HL-60/S4 (cell line): ENCODE data around the gene IL9.

Experiments
- in situ Hi-C: fragments of 300-500 bp; cut with MboI; formaldehyde crosslinking; loops from 2 replicates; pipeline ENCODE4 v1.14.3; 2022; ENCODE audit warnings: low sequenced_read_pairs

Gene IL9

DNA sequence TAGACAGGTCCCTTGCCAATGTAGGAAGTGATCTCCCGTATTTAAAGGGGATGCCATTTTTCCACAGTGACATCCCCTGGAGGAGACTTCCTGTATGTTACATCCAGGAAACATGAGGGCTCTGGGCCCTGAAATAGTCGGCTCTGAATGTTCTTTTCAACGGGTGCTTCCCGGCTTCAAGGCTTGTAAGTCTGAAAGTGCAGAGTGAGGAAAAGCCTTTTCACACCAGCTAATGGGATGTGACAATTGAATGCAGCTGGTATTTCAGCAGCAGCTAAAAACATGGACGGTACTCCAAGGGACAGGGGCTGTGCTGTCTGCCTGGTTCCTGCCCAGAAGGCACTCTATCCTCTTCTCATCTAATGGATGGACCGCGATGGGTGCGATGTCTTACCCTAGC, 1.4 kb downstream of the IL9 start:
- in situ Hi-C loops: loop anchor here (25.0 kb wide), 1 partner anchor 318 kb away; no protein-coding TSS in a partner anchor

DNA sequence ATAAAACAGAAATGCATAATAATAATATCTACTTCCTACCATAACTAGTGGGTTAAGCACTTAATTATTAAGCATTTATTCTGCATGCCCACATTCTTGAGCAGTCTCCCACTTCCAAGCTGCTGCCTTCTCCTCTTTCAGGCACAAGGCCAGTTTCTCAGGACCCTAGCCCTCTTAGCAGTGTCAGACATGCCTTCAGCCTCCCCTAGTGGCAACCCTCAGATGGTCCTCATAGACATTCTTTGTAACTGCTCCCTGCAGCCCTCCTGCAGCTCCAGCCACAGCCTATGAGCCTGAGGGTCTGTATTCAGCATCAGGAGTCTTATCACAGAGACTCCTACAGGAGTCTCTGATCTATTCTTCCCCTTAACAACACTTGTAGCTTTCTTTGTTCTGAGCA, 3.9 kb downstream of the IL9 start:
- in situ Hi-C loops: loop anchor here (25.0 kb wide), 1 partner anchor 321 kb away; no protein-coding TSS in a partner anchor

DNA sequence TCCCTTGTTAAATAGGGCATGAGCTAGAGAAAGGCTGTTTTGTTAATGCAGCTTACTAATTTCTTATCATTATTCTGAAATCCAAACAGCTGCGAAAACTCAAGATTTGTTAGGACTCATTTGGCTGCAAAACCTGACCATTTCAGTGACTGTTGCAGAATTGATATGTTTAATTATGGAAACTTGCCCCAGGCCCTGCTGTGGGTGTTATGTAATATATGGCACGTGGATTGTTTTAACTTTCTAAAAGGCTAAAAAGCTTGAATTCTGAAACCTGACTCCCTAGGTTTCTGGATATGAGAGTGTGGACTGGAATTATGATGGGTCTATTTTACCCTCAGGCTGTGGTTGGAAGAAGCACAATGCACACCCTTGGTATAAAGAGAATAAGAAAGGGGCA, 4.4 kb downstream of the IL9 start:
- in situ Hi-C loops: loop anchor here (25.0 kb wide), 1 partner anchor 321 kb away; no protein-coding TSS in a partner anchor

DNA sequence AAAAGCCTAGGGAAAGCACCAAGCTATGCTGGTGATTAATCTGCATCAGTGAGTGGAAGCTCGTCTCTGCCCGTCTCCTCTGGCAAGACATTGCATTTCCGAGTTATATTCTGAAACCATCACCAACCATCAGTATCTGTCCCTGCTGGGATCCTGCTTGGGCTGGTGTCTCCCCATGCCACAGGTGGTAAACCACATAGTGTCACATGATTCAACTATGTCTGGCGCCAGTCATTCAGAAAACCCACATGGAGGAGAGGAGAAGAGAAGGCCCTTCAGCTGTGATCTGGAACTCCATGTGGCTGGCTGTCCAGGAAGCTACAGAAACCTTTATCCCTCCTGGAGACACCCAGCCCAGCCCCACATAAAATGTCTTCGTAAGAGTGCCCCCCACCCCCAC, 4.8 kb downstream of the IL9 start:
- in situ Hi-C loops: loop anchor here (25.0 kb wide), 1 partner anchor 321 kb away; no protein-coding TSS in a partner anchor

DNA sequence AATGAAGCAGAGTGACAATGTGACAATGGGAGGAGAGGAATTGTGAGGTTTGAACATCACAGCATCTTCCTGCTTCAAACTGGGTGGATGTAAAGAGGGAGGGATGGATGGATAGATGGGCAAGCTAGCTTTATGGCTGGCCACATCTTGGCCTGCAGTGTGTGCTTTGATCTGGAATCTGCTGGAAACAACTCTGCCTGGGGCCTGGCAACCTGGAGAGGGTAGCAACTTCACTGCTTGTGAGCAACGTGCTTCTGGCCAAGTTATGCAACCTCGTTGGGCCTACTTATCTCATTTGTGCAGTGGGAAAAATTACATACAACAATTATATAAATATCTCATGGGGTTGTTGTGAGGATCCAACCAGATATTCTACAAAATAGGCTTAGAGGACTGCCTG, 5.3 kb downstream of the IL9 start:
- in situ Hi-C loops: loop anchor here (25.0 kb wide), 1 partner anchor 322 kb away; no protein-coding TSS in a partner anchor

DNA sequence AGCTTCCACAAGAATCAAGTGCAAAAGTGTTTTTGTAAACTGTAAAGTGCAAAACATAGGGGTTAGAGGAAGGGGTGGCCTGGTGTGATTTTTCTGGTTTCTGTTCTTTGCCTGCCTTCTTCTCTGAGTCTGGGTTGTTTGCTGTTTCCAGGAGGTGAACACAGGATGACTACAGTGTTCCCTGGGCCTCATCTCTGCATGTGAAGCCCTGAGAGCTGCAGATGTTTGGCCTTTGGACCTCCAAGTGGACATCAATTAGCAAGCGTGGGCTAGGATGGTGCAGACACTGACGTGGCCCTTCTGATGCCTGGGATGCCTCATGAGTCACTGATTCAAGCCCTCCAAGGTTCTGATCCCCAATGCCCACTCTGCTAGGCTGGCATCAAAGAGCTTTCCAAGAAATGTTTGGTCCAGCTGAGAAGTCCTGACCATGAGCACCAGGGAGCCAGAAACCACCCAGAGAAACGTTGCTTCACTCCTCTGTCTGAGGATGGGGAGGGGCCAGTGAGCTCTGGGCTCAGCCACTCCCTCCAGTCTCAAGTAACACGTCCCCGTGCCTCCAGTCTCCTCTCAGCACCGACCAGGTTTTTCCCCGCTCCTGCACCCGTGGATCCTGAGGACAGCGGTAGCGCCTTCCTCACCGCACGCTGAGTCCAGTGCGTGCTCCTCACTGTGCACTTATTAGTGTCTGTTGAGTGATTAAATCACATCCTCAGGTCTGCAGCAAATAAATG, 7.6 kb downstream of the IL9 start:
- in situ Hi-C loops: loop anchor here (25.0 kb wide), 1 partner anchor 324 kb away; no protein-coding TSS in a partner anchor

DNA sequence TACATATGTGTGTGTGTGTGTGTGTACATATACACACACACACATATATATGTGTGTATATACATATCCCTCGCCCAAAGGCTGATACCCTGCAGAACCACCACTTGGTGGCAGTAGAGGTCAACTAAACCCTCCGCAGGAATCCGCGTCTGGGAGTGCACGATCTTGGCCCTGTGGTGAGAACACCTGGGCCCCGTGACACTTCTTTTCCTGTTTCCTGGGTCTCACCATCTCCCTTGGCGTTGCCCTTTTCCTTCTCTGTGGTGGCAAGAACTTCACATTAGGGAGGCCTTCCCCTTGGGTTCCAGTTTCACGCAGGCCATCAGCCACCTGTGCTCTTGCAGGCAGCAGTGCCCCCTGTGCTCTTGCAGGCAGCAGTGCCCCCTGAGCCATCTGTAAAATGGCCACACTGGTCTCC, 8.2 kb downstream of the IL9 start:
- in situ Hi-C loops: loop anchor here (25.0 kb wide), 1 partner anchor 325 kb away; no protein-coding TSS in a partner anchor

DNA sequence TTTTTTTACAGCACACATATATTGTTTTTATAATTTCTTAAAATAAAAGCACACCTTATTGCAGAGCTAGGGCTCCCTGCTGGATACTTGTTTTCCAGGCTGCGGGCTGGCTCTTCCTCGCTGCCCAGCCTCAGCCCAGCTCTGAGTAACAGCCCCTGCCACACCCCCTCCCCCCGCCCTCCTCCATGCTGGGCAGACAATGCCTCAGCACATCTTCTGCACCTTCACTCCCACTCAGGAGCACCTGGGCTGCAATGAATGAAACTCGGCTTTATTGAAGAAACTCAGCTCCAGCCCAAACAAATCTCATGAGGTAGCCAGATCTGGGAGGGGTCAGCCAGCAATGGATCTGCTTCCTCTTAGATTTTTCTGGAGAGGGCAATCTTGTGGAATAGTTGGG, 9.5 kb downstream of the IL9 start:
- in situ Hi-C loops: loop anchor here (25.0 kb wide), 1 partner anchor 326 kb away; no protein-coding TSS in a partner anchor

DNA sequence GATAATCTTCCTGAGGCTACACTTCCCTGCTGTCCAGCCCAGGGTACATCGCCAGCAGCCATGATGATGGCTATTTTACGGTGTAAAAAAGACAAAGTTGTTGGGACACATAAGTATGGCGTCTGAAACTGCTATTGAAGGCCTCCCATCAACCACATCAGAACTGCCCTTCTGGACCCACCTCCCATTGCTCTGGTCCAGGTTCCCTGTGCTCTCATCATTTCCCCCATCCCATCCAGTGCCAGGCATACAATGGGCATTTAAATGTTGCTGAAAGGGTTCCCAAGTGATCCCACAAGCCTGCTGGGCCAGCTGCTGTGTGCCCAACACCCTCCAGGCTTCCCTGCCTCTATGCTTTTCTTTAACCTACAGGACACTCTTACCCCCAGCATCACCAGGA, 10.6 kb downstream of the IL9 start:
- in situ Hi-C loops: loop anchor here (25.0 kb wide), 1 partner anchor 327 kb away; no protein-coding TSS in a partner anchor

DNA sequence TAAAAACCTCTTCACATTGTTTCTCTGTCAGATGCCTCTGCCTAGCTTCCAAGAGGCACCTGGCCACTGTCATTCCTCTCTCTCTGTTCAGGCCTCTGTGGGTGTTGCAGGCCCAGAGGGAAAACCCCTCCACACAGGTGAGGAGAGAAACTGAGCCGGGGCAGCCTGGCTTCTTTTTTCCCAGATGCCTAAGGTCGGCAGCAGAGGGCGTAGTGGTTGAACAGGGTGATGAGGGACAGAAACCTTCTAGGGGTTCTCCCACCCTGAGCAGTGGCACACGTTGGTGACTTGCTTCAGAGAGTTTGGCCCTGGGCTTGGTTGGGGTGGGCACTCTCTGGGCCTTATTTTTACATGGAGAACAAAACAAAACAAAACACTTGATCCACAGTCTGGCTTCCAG, 12.2 kb downstream of the IL9 start:
- in situ Hi-C loops: loop anchor here (25.0 kb wide), 1 partner anchor 329 kb away; no protein-coding TSS in a partner anchor

DNA sequence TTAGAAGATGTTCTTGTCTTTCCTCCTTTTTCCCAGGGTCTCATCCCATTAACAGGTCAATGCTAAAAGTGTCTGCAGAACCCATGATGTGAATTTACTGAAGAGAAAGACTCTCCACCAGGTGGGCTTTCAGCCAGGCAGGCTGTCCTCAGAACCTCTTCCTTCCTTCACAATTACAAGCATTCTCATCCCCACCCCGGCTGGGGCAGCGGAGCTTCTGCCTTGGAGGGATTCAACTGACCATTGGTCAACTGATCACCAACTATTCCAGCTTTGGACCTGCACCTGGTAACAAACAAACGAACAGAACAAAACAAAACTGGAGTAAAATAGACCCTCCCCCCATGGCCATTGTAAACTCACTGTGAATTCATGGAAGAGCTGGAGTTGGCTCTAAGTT, 12.6 kb downstream of the IL9 start:
- in situ Hi-C loops: loop anchor here (25.0 kb wide), 1 partner anchor 329 kb away; no protein-coding TSS in a partner anchor

DNA sequence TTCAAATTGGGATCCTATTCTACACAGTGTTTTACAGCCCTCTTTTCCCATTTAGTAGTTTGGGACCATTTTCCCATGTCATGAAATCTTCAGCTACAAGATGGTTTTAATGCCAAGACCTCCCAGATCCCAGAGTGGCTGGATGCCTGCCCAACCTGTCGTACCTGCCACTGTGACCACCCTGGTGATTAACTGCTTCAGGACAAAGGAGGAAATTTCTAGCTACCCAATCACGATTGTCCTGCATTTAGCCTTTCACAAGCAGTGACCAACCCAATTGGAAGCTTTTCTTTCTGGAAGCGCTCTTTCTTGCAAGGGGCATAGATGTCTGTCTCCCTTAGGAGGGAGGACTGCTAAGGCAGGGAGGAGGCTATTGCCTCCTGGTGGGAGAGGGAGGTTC, 13.8 kb downstream of the IL9 start:
- in situ Hi-C loops: loop anchor here (25.0 kb wide), 1 partner anchor 330 kb away; no protein-coding TSS in a partner anchor

DNA sequence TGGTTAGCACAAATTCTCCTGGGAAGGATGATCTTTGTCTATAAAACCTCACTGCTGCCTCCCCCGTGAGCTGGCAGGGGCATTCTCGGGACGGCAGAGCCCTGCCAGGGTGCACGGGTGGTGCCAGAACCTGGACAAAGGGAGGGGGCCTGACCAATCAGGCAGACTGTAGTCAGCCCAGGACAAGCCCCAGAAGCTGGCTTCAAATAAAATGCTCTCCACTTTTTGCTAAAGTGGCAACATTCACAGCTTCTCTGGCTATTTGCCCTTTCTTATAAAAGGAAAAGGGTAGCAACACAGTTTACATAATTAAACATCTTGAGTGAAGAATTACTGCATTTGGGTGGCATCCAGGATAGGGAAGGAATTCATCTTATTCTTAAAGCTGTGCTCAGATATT, 14.4 kb downstream of the IL9 start:
- in situ Hi-C loops: loop anchor here (25.0 kb wide), 1 partner anchor 331 kb away; no protein-coding TSS in a partner anchor

DNA sequence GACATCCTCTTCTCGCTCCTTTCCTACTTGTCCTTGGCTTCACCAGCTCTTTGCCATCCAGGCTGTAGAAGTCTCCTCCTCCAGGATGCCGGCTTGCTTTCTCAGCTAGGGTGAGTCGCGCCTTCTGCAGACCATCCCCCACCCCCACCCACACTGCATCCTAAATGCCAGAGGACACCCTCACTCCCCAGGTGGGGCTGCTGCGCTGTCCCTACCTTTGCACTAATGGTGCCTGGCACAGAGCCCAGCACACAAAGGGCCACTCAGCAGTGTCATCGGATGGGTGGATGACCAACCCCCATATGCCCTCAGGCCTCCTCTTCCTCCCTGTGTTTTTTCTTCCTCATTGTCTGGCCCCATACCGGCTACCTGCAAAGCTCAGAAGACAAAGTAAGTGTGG, 14.8 kb downstream of the IL9 start:
- in situ Hi-C loops: loop anchor here (25.0 kb wide), 1 partner anchor 332 kb away; no protein-coding TSS in a partner anchor

DNA sequence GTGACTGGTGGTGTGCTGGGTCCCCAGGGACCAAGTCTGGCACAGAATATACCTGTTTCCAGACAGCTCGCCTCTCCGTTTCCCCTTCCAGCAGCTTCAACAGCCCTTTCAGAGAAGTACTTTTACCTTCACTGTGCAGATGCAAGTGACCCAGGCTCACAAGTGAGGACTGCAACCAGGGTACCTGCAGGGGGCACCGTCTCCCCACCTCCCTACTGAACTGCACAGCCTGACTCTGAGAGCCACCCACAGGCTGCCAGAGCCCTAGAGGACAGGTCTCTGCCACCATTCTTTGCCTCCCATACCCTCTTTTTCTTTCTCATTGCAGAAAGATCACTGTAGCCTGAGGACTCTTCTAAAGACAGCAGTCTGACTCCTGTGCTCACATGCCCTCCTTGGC, 15.4 kb downstream of the IL9 start:
- in situ Hi-C loops: loop anchor here (25.0 kb wide), 1 partner anchor 332 kb away; no protein-coding TSS in a partner anchor

DNA sequence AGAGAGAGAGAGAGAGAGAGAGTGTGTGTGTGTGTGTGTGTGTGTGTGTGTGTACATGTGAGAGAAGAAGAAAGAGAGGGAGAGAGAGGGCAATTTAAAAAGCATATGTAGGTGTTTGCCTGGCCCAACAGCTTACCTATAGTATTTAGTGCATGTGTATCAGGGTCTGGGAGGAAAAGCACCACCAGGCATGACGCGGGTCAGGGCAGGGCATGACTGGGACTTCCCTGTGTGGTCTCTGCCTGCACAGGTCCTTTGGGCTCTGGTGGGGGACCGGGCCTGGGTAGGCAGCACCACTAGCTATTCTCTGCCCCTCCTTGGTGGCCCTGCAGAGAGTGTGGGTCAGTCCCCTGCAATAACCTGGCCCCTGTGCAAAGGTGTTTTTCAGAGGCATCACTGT, 16.1 kb downstream of the IL9 start:
- in situ Hi-C loops: loop anchor here (25.0 kb wide), 1 partner anchor 333 kb away; no protein-coding TSS in a partner anchor

DNA sequence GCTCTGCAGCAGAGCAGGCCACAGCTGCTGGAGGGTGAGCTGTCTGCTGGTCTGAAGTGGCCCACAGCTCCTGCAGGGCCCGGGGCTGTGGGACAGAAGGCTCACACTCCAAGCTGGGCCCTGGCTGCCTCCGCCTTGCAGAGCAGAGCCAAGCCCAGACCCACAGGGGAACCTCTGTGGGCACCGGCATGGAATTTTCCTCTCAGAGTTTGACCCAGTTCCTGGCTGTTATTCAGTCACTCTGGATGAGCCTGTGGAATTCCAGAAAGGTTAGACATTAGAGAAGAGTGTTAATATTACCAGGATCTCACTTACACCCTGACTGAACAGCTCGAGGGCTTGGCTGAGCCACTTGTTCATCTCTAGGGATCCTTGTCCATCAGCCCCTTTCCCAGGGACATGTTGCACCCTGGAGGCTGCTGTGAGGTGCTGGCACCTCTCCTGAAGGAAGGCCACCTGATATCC, 17.5 kb downstream of the IL9 start:
- in situ Hi-C loops: loop anchor here (25.0 kb wide), 1 partner anchor 334 kb away; no protein-coding TSS in a partner anchor

DNA sequence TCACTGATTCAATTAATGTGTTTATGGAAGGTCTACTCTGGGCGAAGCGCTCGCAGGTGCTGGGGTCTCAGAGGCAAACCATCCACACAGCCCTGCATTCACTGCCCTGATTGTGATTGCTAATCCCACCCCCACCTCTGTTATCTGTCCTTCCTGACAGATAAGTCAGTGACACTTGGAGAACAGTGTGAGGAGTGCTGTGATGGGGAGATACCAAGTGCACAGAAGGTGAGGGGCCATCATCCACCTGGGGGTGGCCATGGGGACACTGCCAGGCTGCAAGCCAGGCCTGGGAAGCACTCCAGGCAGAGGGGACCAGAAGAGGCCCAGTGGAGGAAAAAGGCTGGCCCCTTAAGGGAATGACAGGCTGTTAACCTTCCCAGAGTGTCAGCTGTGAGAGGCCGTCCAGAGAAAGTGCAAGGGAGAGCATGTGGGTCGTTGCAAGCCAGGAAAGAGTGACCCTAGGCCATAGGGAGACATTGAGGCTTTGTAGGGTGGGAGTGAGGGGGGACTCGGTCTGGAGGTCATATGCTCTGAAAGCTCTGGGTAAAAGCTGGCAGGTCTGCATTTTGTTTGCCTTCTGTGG, 18.0 kb downstream of the IL9 start:
- in situ Hi-C loops: loop anchor here (25.0 kb wide), 1 partner anchor 335 kb away; no protein-coding TSS in a partner anchor

DNA sequence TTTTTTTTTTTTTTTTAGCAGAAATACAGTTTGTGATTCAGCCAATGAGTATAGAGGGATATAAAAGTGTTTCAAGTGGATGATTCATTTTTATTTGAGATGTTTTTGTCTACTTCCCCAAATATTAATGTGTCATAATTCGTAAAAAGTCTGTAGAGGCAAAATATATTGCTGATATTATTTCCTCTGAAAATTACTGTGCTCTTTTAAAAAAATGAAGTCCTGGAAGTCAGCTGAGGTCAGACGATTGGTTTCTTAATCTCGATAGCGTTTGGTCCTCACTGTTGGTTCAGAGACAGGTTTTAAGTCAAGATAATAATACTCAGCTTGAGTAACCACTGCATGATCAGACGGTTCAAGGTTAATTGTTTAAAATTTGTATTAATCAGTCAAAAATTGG, 19.5 kb downstream of the IL9 start:
- in situ Hi-C loops: loop anchor here (25.0 kb wide), 1 partner anchor 336 kb away; no protein-coding TSS in a partner anchor

DNA sequence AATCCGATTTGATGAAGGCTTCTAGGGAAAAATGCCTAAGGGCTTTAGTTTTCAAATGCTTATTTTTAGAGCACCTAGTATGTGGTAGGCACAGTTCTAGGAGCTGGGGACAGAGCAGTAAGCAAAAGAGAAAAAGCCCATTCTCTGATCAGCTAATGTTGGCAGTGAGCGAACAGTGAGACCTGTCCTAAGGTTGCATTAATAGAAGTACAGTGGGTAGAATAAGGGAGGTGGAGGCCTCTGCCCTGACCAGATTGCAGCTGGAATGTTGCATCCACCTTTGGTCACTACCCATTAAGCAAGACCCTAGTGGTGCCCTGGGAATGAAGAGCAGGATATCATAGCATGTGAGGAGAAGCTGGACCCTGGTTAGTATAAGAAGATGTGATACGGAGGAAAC, 20.1 kb downstream of the IL9 start:
- in situ Hi-C loops: loop anchor here (25.0 kb wide), 1 partner anchor 337 kb away; no protein-coding TSS in a partner anchor

DNA sequence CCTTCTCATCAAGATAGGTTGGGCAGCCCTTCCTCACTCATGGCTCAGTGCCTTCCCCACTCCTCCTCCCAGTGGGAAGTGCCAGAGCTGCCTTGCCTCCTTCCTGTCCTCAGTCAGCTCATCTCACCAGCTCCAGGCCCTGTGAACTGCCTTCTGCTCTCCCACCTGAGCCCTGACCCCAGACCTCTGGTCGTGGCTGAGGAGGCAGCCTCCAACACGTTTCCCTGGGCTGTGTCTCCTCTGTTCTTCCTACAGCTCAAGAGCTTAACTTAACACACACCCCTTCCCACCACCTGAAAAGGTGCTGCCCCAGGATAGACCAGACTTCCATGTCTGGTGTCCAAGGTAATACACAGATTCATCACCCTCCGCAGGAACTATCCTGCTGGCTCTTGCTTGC, 21.2 kb downstream of the IL9 start:
- in situ Hi-C loops: no loop called here
